GM12878 (cell line): ENCODE results near the gene LCOR. TPM values are rescaled to one million over a fixed set of nuclear protein-coding genes. Genes with fewer than 3 reads are reported as not detected.

Experiments
- ATAC-seq: fragments of 200-7000 bp; cut with Tn5 transposase; 3 replicates; pipeline ENCODE4 v1.9.1; 2020; ENCODE audit warnings: mild to moderate bottlenecking, moderate library complexity
- BruUV-seq: library from RNA; stranded (reverse); fragments of 400-500 nt; replicated peaks from 2 replicates; lab custom pipeline; 2021; lab: Mats Ljungman, UMichigan
- CTCF ChIA-PET: fragments of 300-600 bp; sonication (Branson Sonifier 250); formaldehyde crosslinking; extraction: SDS; loops from one replicate; lab custom pipeline; 2021; ENCODE audit warnings: inconsistent platforms; lab: Yijun Ruan, JAX
- POLR2A ChIA-PET: fragments of 350-600 bp; formaldehyde crosslinking; extraction: SDS; loops from one replicate; lab custom pipeline; 2021; ENCODE audit warnings: inconsistent platforms; lab: Charles Lee
- RAD21 ChIA-PET: fragments of 300-600 bp; sonication (Branson Sonifier 250); formaldehyde crosslinking; loops from one replicate; lab custom pipeline; 2023; ENCODE audit warnings: antibody characterized with exemption; ENCODE audit not compliant: unreplicated experiment; lab: Charles Lee
- SMC1A ChIA-PET: fragments of 300-600 bp; sonication (Branson Sonifier 250); formaldehyde crosslinking; loops from one replicate; lab custom pipeline; 2023; ENCODE audit not compliant: unreplicated experiment, uncharacterized antibody; lab: Charles Lee
- DNase-seq: peaks from one replicate; pipeline ENCODE4 v3.0.0-alpha.2; 2011; ENCODE audit warnings: low read depth, low spot score
- FAIRE-seq: peaks from 3 replicates; lab custom pipeline; 2011; peaks lifted over from hg19 to GRCh38; lab: Jason Lieb, UNC
- H2AFZ ChIP-seq: 2 replicates; pipeline ENCODE4 v1.6.0; 2011; ENCODE audit warnings: low read depth, low read length, control low read depth; ENCODE audit not compliant: control insufficient read depth
- H3K27ac ChIP-seq: 2 replicates; pipeline ENCODE4 v1.5.1; 2011; ENCODE audit warnings: control low read depth; ENCODE audit not compliant: control insufficient read depth, insufficient read depth
- H3K27me3 ChIP-seq, 2 experiments: replicated peaks in 1 of 2; 2 replicates each; pipeline versions ENCODE4 v1.6.0 to v1.6.1; 2011; ENCODE audit warnings: low read length in 1 of 2; ENCODE audit not compliant: control insufficient read depth in 2 of 2, insufficient read depth in 2 of 2
- H3K36me3 ChIP-seq, 2 experiments: 2 replicates each; pipeline ENCODE4 v1.5.1; 2011; ENCODE audit warnings: low read length in 1 of 2; ENCODE audit not compliant: control insufficient read depth in 2 of 2, insufficient read depth in 2 of 2
- H3K4me1 ChIP-seq: 2 replicates; pipeline ENCODE4 v1.6.1; 2011; ENCODE audit warnings: mild to moderate bottlenecking, low read length, moderate library complexity, mixed read lengths; ENCODE audit not compliant: control insufficient read depth, insufficient read depth
- H3K4me2 ChIP-seq: 2 replicates; pipeline ENCODE4 v1.6.0; 2011; ENCODE audit warnings: control low read depth; ENCODE audit not compliant: control insufficient read depth, insufficient read depth
- H3K4me3 ChIP-seq: fragments of 200-600 bp; sonication (generic); 2 replicates; pipeline ENCODE4 v1.5.1; 2016
- H3K79me2 ChIP-seq: 2 replicates; pipeline ENCODE4 v1.6.0; 2011; ENCODE audit warnings: low read length; ENCODE audit not compliant: control insufficient read depth, insufficient read depth
- H3K9ac ChIP-seq: 2 replicates; pipeline ENCODE4 v1.8.0; 2011; ENCODE audit warnings: low read length, control low read depth, mixed read lengths; ENCODE audit not compliant: control insufficient read depth, insufficient read depth
- H3K9me3 ChIP-seq: replicated peaks from 3 replicates; pipeline ENCODE4 v1.5.1; 2011; ENCODE audit warnings: mild to moderate bottlenecking, low read length; ENCODE audit not compliant: control insufficient read depth, insufficient read depth
- H4K20me1 ChIP-seq: 2 replicates; pipeline ENCODE4 v1.6.0; 2011; ENCODE audit not compliant: control insufficient read depth, insufficient read depth
- CEBPB ChIP-seq, 2 experiments: fragments of 150-350 bp in 1 of 2; IDR thresholded peaks; 2 replicates each; pipeline ENCODE4 v1.6.1; 2012 to 2014; ENCODE audit warnings: low read depth in 2 of 2, low read length in 2 of 2, borderline replicate concordance in 1 of 2, inconsistent platforms in 1 of 2
- CHD1 ChIP-seq: IDR thresholded peaks from 2 replicates; pipeline ENCODE4 v1.6.1; 2012; ENCODE audit warnings: low read depth, low read length, improper control_type of control experiment
- CREB1 ChIP-seq: IDR thresholded peaks from 2 replicates; pipeline ENCODE4 v1.6.1; 2012; ENCODE audit warnings: low read depth, mild to moderate bottlenecking, inconsistent platforms
- DPF2 ChIP-seq: fragments of 450-650 bp; IDR thresholded peaks from 2 replicates; pipeline ENCODE4 v1.6.1; 2017; ENCODE audit warnings: mild to moderate bottlenecking
- EED ChIP-seq: sonication (generic); IDR thresholded peaks from 2 replicates; pipeline ENCODE4 v1.6.1; 2016; ENCODE audit warnings: antibody characterized with exemption, low read depth
- ETV6 ChIP-seq, 2 experiments: fragments of 450-650 bp in 1 of 2; IDR thresholded peaks in 1 of 2; conservative IDR thresholded peaks in 1 of 2; 2 replicates each; pipeline ENCODE4 v1.6.1; 2014; ENCODE audit warnings: antibody characterized with exemption in 1 of 2, borderline replicate concordance in 1 of 2, low read depth in 1 of 2, mild to moderate bottlenecking in 1 of 2, moderate library complexity in 1 of 2
- FOXM1 ChIP-seq: IDR thresholded peaks from 2 replicates; pipeline ENCODE4 v1.6.1; 2012; ENCODE audit warnings: low read depth, mild to moderate bottlenecking, inconsistent platforms, low read length, moderate library complexity
- IKZF2 ChIP-seq, 2 experiments: fragments of 450-650 bp; IDR thresholded peaks; 2 replicates each; pipeline ENCODE4 v1.6.1; 2017; ENCODE audit warnings: mild to moderate bottlenecking in 2 of 2, moderate library complexity in 2 of 2
- KAT2A ChIP-seq: conservative IDR thresholded peaks from 2 replicates; pipeline ENCODE4 v1.6.1; 2011; ENCODE audit warnings: low read depth, low read length; ENCODE audit not compliant: control insufficient read depth
- KDM1A ChIP-seq: fragments of 200-600 bp; sonication (generic); IDR thresholded peaks from 2 replicates; pipeline ENCODE4 v1.6.1; 2016; ENCODE audit warnings: borderline replicate concordance
- MEF2B ChIP-seq: fragments of 450-650 bp; IDR thresholded peaks from 2 replicates; pipeline ENCODE4 v1.6.1; 2018; ENCODE audit warnings: mild to moderate bottlenecking, moderate library complexity; ENCODE audit not compliant: partially characterized antibody, poor library complexity, severe bottlenecking
- MTA2 ChIP-seq: fragments of 450-650 bp; IDR thresholded peaks from 2 replicates; pipeline ENCODE4 v1.6.1; 2016; ENCODE audit warnings: low read depth, mild to moderate bottlenecking, moderate library complexity
- MYB ChIP-seq: fragments of 150-350 bp; IDR thresholded peaks from 2 replicates; pipeline ENCODE4 v1.6.1; 2014; ENCODE audit warnings: mild to moderate bottlenecking, low read depth, low read length, borderline replicate concordance
- SMAD5 ChIP-seq: IDR thresholded peaks from 2 replicates; pipeline ENCODE4 v1.6.1; 2016; ENCODE audit warnings: antibody characterized with exemption, low read depth
- ZNF274 ChIP-seq: IDR thresholded peaks from one replicate; pipeline ENCODE4 v1.8.0; 2011; ENCODE audit not compliant: insufficient read length, insufficient read depth
- ZSCAN29 ChIP-seq: fragments of 450-650 bp; IDR thresholded peaks from 2 replicates; pipeline ENCODE4 v1.6.1; 2017; ENCODE audit warnings: mild to moderate bottlenecking, moderate library complexity
- WGBS: methylation state at CpG from one replicate; pipeline ENCODE4 v1.1.6; 2016; ENCODE audit warnings: low lambda C conversion rate; ENCODE audit not compliant: insufficient replicate concordance, insufficient coverage; ENCODE audit errors: missing lambda C conversion rate; 5-methylcytosine and 5-hydroxymethylcytosine counted together
- in situ Hi-C: fragments of 300-500 bp; cut with MboI; formaldehyde crosslinking; loops from 9 replicates; pipeline ENCODE4 v1.14.3; 2018; ENCODE audit warnings: mixed read lengths
- intact Hi-C: fragments of 100-400 bp; cut with micrococcal nuclease; formaldehyde crosslinking; loops from one replicate; pipeline ENCODE4 v1.14.2; 2022; ENCODE audit not compliant: unreplicated experiment
- polyA plus RNA-seq, 11 experiments: library from polyadenylated mRNA; depleted of rRNA in 4 of 11; unstranded in 6 of 11; stranded (reverse) in 5 of 11; fragments of >200 nt; fragmentation: Nextera tagmentation in 4 of 11; fragmentation: Illumina TruSeq in 1 of 11; extraction: Ambion mirVana in 4 of 11; extraction: Trizol in 1 of 11; gene quantifications; 1 replicate in 1 of 11; 2 replicates in 10 of 11; pipeline versions ENCODE4 v1.2.1 to v1.2.3, GENCODE V29; 2011 to 2016; ENCODE audit warnings: inconsistent platforms in 2 of 11, missing spikeins in 2 of 11, low read depth in 1 of 11
- total RNA-seq, 4 experiments: library from RNA; depleted of rRNA in 3 of 4; stranded (reverse); fragments of >200 nt in 3 of 4; fragmentation: Illumina TruSeq in 1 of 4; extraction: Trizol in 1 of 4; gene quantifications; 2 replicates each; pipeline versions ENCODE4 v1.2.1 to v1.2.3, GENCODE V29; 2013 to 2021
- TF ChIP-seq, protein P1 (sequence below): IDR thresholded peaks from 2 replicates; pipeline ENCODE4 v1.6.1; 2012; ENCODE audit warnings: low read depth, low read length, improper control_type of control experiment
- TF ChIP-seq, protein P2 (sequence below): fragments of 450-650 bp; IDR thresholded peaks from 2 replicates; pipeline ENCODE4 v1.6.1; 2018; ENCODE audit warnings: borderline replicate concordance, mild to moderate bottlenecking; ENCODE audit not compliant: partially characterized antibody

The LCOR gene
- total and polyA plus RNA-seq, 10 of the 15 experiments (the other 5 are each of a cell fraction or from before 2014, with no cell fraction given), result 1.6 to 22.0 (median 13.2) TPM

DNA sequence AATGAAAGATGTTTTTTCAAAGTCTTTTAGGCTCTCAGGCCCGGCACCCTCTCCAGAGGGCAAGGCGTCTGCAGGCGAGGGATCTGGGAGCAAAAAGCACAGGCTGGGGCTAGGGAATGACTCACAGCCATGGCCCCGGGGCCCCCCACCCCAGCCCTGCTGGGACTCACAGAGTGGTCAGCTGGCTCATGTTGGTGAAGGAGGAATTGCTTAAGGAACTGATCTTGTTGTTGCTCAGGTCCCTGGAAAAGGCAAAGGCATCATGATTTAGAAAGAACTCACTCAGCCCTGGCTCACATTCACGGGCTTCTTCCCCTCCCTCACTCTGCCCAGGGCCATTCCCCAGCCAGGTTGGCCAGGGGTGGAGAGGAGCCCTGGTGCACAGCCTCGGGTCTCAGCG, 202.2 kb downstream of the LCOR start:
- no peak overlapping the region for H3K9ac ChIP-seq
- H3K4me2 ChIP-seq, result no peak overlapping the region
- peaks cover 0 to 3% of the 10 kb centered on the region in 2 experiments; a peak in 2 of 4 replicates for H3K27me3 ChIP-seq
- ChIA-PET POLR2A (interaction anchor here (0.6 kb wide), 1 partner anchor 10 kb away, joined by 3 read pairs; no protein-coding TSS in a partner anchor), SMC1A (no interaction called here), RAD21 (interaction anchor here (0.8 kb wide), 1 partner anchor 10 kb away, joined by 3 read pairs; no protein-coding TSS in a partner anchor), CTCF (interaction anchor here (0.6 to 8.5 kb wide), 4 partner anchors 10 to 524 kb away, joined by 3 to 155 read pairs (median 4); no protein-coding TSS in a partner anchor)
- WGBS, result 56% methylated on average over 6 of the region's 7 CpGs
- H3K27ac ChIP-seq, result no peak overlapping the region
- FAIRE-seq, result no peak
- H3K79me2 ChIP-seq, result no peaks in the 10 kb centered on the region
- in situ Hi-C loops (no loop called here), intact Hi-C loops (no loop called here)
- TF ChIP-seq ZSCAN29 (no peak), MYB (no peak), DPF2 (no peak), CHD1 (no peak), CREB1 (no peak), CEBPB (IDR thresholded peaks at IDR 0.05; ENCODE audit: borderline replicate concordance in 1 of 2, low read depth in 2 of 2, low read length in 2 of 2) (no peak), MTA2 (no peak), KAT2A (no peak), FOXM1 (no peak), EED (no peak), MEF2B (no peak), ETV6 (conservative IDR thresholded peaks at IDR 0.05 in 1 of 2, IDR thresholded peaks at IDR 0.05 in 1 of 2; ENCODE audit: borderline replicate concordance in 1 of 2, low read depth in 1 of 2) (no peak), KDM1A (no peak), IKZF2 (IDR thresholded peaks at IDR 0.05) (no peak), ZNF274 (no peak), SMAD5 (no peak)
- TF ChIP-seq, protein P1, sequence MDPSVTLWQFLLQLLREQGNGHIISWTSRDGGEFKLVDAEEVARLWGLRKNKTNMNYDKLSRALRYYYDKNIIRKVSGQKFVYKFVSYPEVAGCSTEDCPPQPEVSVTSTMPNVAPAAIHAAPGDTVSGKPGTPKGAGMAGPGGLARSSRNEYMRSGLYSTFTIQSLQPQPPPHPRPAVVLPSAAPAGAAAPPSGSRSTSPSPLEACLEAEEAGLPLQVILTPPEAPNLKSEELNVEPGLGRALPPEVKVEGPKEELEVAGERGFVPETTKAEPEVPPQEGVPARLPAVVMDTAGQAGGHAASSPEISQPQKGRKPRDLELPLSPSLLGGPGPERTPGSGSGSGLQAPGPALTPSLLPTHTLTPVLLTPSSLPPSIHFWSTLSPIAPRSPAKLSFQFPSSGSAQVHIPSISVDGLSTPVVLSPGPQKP, result no peak
- TF ChIP-seq, protein P2, sequence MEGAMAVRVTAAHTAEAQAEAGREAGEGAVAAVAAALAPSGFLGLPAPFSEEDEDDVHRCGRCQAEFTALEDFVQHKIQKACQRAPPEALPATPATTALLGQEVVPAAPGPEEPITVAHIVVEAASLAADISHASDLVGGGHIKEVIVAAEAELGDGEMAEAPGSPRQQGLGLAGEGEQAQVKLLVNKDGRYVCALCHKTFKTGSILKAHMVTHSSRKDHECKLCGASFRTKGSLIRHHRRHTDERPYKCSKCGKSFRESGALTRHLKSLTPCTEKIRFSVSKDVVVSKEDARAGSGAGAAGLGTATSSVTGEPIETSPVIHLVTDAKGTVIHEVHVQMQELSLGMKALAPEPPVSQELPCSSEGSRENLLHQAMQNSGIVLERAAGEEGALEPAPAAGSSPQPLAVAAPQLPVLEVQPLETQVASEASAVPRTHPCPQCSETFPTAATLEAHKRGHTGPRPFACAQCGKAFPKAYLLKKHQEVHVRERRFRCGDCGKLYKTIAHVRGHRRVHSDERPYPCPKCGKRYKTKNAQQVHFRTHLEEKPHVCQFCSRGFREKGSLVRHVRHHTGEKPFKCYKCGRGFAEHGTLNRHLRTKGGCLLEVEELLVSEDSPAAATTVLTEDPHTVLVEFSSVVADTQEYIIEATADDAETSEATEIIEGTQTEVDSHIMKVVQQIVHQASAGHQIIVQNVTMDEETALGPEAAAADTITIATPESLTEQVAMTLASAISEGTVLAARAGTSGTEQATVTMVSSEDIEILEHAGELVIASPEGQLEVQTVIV, result no peak
- no peak for ATAC-seq
- no peaks in the 10 kb centered on the region for H3K9me3 ChIP-seq
- no peaks in the 10 kb centered on the region for H3K36me3 ChIP-seq
- H3K4me3 ChIP-seq, result no peak overlapping the region
- H2AFZ ChIP-seq, result no peak overlapping the region
- no peaks in the 10 kb centered on the region for H4K20me1 ChIP-seq
- no TSS peak for BruUV-seq
- no peak for DNase-seq
- peaks cover 7% of the 10 kb centered on the region for H3K4me1 ChIP-seq
